ENCODE results near the gene SPN.

DNA sequence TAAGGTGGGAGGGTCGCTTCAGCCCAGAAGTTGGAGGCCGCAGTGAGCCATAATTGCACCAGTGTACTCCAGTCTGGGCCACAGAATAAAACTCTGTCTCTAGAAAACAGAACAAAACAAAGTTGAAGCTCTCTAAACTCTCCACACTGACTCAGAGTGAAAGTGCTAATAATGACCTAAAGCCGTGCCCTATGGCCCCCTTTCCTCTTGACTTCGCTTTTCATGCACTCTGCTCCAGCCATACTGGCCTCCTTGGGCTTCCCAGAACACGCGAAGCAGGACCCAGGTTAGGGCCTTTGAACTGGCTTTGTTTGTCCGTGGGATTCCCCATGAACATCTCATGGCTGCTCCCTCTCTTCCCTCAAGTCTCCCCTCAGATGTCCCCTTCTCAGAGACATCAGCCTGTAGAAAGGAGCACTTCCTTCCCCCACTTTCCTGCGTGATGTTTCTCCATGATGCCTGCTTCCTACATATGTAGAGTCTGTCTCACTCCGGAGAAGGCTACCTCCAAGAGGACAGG lies 18.6 kb upstream of the SPN start:
- TF ChIP-seq, protein P1, sequence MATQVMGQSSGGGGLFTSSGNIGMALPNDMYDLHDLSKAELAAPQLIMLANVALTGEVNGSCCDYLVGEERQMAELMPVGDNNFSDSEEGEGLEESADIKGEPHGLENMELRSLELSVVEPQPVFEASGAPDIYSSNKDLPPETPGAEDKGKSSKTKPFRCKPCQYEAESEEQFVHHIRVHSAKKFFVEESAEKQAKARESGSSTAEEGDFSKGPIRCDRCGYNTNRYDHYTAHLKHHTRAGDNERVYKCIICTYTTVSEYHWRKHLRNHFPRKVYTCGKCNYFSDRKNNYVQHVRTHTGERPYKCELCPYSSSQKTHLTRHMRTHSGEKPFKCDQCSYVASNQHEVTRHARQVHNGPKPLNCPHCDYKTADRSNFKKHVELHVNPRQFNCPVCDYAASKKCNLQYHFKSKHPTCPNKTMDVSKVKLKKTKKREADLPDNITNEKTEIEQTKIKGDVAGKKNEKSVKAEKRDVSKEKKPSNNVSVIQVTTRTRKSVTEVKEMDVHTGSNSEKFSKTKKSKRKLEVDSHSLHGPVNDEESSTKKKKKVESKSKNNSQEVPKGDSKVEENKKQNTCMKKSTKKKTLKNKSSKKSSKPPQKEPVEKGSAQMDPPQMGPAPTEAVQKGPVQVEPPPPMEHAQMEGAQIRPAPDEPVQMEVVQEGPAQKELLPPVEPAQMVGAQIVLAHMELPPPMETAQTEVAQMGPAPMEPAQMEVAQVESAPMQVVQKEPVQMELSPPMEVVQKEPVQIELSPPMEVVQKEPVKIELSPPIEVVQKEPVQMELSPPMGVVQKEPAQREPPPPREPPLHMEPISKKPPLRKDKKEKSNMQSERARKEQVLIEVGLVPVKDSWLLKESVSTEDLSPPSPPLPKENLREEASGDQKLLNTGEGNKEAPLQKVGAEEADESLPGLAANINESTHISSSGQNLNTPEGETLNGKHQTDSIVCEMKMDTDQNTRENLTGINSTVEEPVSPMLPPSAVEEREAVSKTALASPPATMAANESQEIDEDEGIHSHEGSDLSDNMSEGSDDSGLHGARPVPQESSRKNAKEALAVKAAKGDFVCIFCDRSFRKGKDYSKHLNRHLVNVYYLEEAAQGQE (IDR thresholded peaks at IDR 0.05; ENCODE audit: insufficient read depth in 1 of 2, low read depth in 2 of 2, low read length in 2 of 2), result no peak
- TF ChIP-seq POLR2AphosphoS5 (IDR thresholded peaks at IDR 0.05; ENCODE audit: low read depth, low read length) (no peak), SIN3A (IDR thresholded peaks at IDR 0.05; ENCODE audit: borderline replicate concordance, insufficient read depth, low read length) (no peak), TAF1 (IDR thresholded peaks at IDR 0.05; ENCODE audit: borderline replicate concordance, insufficient read depth, low read length) (no peak), FOXP2 (optimal IDR thresholded peaks at IDR 0.05; ENCODE audit: borderline replicate concordance, extremely low read depth, extremely low read length, insufficient read depth) (no peak)

Data from PFSK-1 (cell line).